HFFc6 (cell line): ENCODE measurements around the gene ME3. TPM values are rescaled to one million over a fixed set of nuclear protein-coding genes. Genes with fewer than 3 reads are reported as not detected.

Source experiments
- DNase-seq: peaks from one replicate; pipeline ENCODE4 v3.0.0-alpha.2; 2018
- H3K27ac Mint-ChIP-seq: 2 replicates; pipeline ENCODE4 v1.8.0; 2020; ENCODE audit warnings: mild to moderate bottlenecking, mixed read lengths
- H3K27me3 Mint-ChIP-seq: 2 replicates; pipeline ENCODE4 v1.8.0; 2021; ENCODE audit warnings: mild to moderate bottlenecking, moderate library complexity, mixed read lengths; ENCODE audit not compliant: insufficient read depth
- H3K36me3 Mint-ChIP-seq: 2 replicates; pipeline ENCODE4 v1.8.0; 2021; ENCODE audit warnings: low read depth, mixed read lengths
- H3K4me1 Mint-ChIP-seq: 2 replicates; pipeline ENCODE4 v1.8.0; 2020; ENCODE audit warnings: low read depth, mixed read lengths
- H3K4me3 Mint-ChIP-seq: 2 replicates; pipeline ENCODE4 v1.8.0; 2020; ENCODE audit warnings: mild to moderate bottlenecking, moderate library complexity, mixed read lengths
- H3K9me3 Mint-ChIP-seq: 2 replicates; pipeline ENCODE4 v1.8.0; 2020; ENCODE audit warnings: mild to moderate bottlenecking, mixed read lengths
- CTCF ChIP-seq: fragments of 200-600 bp; sonication (generic); IDR thresholded peaks from 2 replicates; pipeline ENCODE4 v1.5.0; 2021; ENCODE audit warnings: antibody characterized with exemption, mild to moderate bottlenecking
- total RNA-seq, 6 experiments: library from RNA; stranded (reverse); fragmentation: NEBNext Ultra II Directional; extraction: Animal tissue kit (Norgen Biotek cat#: 25700); gene quantifications; 2 replicates in 1 of 6; 3 replicates in 5 of 6; pipeline ENCODE4 v1.2.3, GENCODE V29; 2021

The ME3 gene
- total RNA-seq, 6 experiments from 2014 or later = 3.5 to 8.6 (median 6.6) TPM

- H3K4me3 Mint-ChIP-seq = no peak overlapping the region
- TF ChIP-seq CTCF = no peak
- no peak for DNase-seq
- peaks cover 12% of the 10 kb centered on the region for H3K36me3 Mint-ChIP-seq
- H3K27ac Mint-ChIP-seq = no peak overlapping the region; the same call in 1 of the 2 replicates
- H3K4me1 Mint-ChIP-seq = peaks cover 60% of the 10 kb centered on the region
- H3K27me3 Mint-ChIP-seq = peaks cover 3% of the 10 kb centered on the region; the same call in 1 of the 2 replicates
- H3K9me3 Mint-ChIP-seq = peaks cover 14% of the 10 kb centered on the region
Measured at GRCh38 chr11:86718521-86718920, 46.1 kb upstream of the ME3 start.

- Mint-ChIP-seq H3K27ac (no peak overlapping the region), H3K27me3 (peaks cover 3% of the 10 kb centered on the region; the same call in 1 of the 2 replicates)
- DNase-seq = no peak
Measured at GRCh38 chr11:86717817-86718501, 45.5 kb upstream of the ME3 start.

GRCh38 chr11:86715611-86716010 lies 43.2 kb upstream of the ME3 start:
- H3K27ac Mint-ChIP-seq = no peak overlapping the region
- peaks cover 42% of the 10 kb centered on the region for H3K4me1 Mint-ChIP-seq
- DNase-seq = no peak
- H3K27me3 Mint-ChIP-seq = peaks cover 3% of the 10 kb centered on the region; the same call in 1 of the 2 replicates
- no peak overlapping the region for H3K4me3 Mint-ChIP-seq
- no peaks in the 10 kb centered on the region; the same call in 1 of the 2 replicates for H3K9me3 Mint-ChIP-seq
- no peak for TF ChIP-seq CTCF
- no peaks in the 10 kb centered on the region for H3K36me3 Mint-ChIP-seq

More at GRCh38 chr11:86717817-86718501, 45.5 kb upstream of the ME3 start:
- no peak overlapping the region for H3K4me3 Mint-ChIP-seq
- H3K9me3 Mint-ChIP-seq = peaks cover 9% of the 10 kb centered on the region
- TF ChIP-seq CTCF = no peak
- H3K36me3 Mint-ChIP-seq = peaks cover 7% of the 10 kb centered on the region
- H3K4me1 Mint-ChIP-seq = peaks cover 55% of the 10 kb centered on the region

GRCh38 chr11:86713552-86713951 lies 41.1 kb upstream of the ME3 start:
- Mint-ChIP-seq H3K4me1 (peaks cover 37% of the 10 kb centered on the region), H3K4me3 (no peak overlapping the region), H3K9me3 (peaks cover 9% of the 10 kb centered on the region), H3K36me3 (peaks cover 8% of the 10 kb centered on the region), H3K27ac (no peak overlapping the region), H3K27me3 (peaks cover 3% of the 10 kb centered on the region; the same call in 1 of the 2 replicates)
- TF ChIP-seq CTCF = no peak
- DNase-seq = no peak

- no peak overlapping the region for H3K4me3 Mint-ChIP-seq
- H3K9me3 Mint-ChIP-seq = peaks cover 9% of the 10 kb centered on the region
- H3K27ac Mint-ChIP-seq = no peak overlapping the region
- peaks cover 28% of the 10 kb centered on the region for H3K4me1 Mint-ChIP-seq
- H3K27me3 Mint-ChIP-seq = peaks cover 3% of the 10 kb centered on the region; the same call in 1 of the 2 replicates
- H3K36me3 Mint-ChIP-seq = peaks cover 8% of the 10 kb centered on the region
- TF ChIP-seq CTCF = no peak
- no peak for DNase-seq
Measured at GRCh38 chr11:86710936-86711335, 38.5 kb upstream of the ME3 start.
